ENCODE measurements around the gene SMPD3.

DNA sequence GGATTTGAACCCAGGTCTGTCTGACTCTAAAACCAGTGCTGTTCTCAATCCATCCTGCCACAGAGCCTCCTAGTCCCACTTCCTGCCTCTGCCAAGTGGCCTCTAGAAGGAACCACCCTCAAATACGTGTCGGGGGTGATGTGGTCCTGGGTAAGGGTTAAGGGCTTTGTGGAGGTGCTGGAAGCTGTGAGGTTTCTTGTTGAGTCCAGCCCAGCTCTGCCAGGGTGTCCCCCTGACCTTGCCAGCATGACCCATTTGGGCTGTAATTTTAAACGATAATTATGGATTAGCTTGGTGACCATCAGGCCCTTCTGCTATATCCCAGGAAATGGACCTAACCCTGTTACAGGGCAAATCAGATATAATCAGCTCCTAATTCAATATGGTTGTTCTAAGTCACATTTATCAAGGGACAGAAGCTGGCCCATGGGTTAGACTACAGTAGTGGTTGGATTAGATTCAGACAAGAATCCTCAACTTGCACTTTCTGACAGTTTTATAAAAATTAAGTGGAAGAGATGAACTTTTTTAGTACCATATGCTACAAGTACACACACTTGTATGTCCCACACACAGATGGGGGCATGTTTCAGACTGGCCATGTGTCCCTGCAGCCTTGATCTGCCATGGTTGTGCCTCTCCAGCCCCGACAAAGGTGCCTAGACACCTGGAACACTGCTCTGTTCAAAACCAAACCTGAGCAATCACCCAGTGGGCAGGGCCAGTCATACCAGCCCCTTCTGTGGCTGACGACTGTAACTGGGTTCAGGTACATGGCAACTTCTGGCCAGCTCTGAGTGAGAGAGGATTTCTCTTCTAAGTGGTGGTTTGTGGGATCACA, 48.0 kb downstream of the SMPD3 start:
- TF ChIP-seq, protein P1, sequence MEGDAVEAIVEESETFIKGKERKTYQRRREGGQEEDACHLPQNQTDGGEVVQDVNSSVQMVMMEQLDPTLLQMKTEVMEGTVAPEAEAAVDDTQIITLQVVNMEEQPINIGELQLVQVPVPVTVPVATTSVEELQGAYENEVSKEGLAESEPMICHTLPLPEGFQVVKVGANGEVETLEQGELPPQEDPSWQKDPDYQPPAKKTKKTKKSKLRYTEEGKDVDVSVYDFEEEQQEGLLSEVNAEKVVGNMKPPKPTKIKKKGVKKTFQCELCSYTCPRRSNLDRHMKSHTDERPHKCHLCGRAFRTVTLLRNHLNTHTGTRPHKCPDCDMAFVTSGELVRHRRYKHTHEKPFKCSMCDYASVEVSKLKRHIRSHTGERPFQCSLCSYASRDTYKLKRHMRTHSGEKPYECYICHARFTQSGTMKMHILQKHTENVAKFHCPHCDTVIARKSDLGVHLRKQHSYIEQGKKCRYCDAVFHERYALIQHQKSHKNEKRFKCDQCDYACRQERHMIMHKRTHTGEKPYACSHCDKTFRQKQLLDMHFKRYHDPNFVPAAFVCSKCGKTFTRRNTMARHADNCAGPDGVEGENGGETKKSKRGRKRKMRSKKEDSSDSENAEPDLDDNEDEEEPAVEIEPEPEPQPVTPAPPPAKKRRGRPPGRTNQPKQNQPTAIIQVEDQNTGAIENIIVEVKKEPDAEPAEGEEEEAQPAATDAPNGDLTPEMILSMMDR (IDR thresholded peaks at IDR 0.05 in 2 of 3, conservative IDR thresholded peaks at IDR 0.05 in 1 of 3; ENCODE audit: borderline replicate concordance in 1 of 3, insufficient read depth in 1 of 3, low read depth in 2 of 3, low read length in 2 of 3), result no peak
- TF ChIP-seq POLR2A (IDR thresholded peaks at IDR 0.05; ENCODE audit: borderline replicate concordance, extremely low read depth, insufficient read depth, insufficient read length) (no peak), TCF7L2 (IDR thresholded peaks at IDR 0.05; ENCODE audit: borderline replicate concordance, extremely low read depth, insufficient read depth, insufficient read length) (no peak), RAD21 (IDR thresholded peaks at IDR 0.05; ENCODE audit: low read depth) (no peak), SIN3A (IDR thresholded peaks at IDR 0.05; ENCODE audit: low read depth) (no peak), EZH2 (IDR thresholded peaks at IDR 0.05) (no peak), YY1 (IDR thresholded peaks at IDR 0.05; ENCODE audit: extremely low read depth, insufficient replicate concordance, low read depth, low read length) (no peak)
- TF ChIP-seq, protein P2, sequence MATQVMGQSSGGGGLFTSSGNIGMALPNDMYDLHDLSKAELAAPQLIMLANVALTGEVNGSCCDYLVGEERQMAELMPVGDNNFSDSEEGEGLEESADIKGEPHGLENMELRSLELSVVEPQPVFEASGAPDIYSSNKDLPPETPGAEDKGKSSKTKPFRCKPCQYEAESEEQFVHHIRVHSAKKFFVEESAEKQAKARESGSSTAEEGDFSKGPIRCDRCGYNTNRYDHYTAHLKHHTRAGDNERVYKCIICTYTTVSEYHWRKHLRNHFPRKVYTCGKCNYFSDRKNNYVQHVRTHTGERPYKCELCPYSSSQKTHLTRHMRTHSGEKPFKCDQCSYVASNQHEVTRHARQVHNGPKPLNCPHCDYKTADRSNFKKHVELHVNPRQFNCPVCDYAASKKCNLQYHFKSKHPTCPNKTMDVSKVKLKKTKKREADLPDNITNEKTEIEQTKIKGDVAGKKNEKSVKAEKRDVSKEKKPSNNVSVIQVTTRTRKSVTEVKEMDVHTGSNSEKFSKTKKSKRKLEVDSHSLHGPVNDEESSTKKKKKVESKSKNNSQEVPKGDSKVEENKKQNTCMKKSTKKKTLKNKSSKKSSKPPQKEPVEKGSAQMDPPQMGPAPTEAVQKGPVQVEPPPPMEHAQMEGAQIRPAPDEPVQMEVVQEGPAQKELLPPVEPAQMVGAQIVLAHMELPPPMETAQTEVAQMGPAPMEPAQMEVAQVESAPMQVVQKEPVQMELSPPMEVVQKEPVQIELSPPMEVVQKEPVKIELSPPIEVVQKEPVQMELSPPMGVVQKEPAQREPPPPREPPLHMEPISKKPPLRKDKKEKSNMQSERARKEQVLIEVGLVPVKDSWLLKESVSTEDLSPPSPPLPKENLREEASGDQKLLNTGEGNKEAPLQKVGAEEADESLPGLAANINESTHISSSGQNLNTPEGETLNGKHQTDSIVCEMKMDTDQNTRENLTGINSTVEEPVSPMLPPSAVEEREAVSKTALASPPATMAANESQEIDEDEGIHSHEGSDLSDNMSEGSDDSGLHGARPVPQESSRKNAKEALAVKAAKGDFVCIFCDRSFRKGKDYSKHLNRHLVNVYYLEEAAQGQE (IDR thresholded peaks at IDR 0.05; ENCODE audit: low read depth), result no peak

Data from HCT116 (cell line).